Measurements from ENCODE around the gene MKLN1. TPM values are rescaled to one million over a fixed set of nuclear protein-coding genes. Genes with fewer than 3 reads are reported as not detected.
A peak's percentile ranks its signal among the peaks of the same experiment; 100 is the strongest.

Gene MKLN1
- total and polyA plus RNA-seq, 2 of the 13 experiments (the other 11 are each of a cell fraction or from before 2014, with no cell fraction given) = 33.6 to 43.5 TPM

GRCh38 chr7:131480384-131481315 is 153.0 kb downstream of the MKLN1 start (continued):
- TF ChIP-seq, protein P1, sequence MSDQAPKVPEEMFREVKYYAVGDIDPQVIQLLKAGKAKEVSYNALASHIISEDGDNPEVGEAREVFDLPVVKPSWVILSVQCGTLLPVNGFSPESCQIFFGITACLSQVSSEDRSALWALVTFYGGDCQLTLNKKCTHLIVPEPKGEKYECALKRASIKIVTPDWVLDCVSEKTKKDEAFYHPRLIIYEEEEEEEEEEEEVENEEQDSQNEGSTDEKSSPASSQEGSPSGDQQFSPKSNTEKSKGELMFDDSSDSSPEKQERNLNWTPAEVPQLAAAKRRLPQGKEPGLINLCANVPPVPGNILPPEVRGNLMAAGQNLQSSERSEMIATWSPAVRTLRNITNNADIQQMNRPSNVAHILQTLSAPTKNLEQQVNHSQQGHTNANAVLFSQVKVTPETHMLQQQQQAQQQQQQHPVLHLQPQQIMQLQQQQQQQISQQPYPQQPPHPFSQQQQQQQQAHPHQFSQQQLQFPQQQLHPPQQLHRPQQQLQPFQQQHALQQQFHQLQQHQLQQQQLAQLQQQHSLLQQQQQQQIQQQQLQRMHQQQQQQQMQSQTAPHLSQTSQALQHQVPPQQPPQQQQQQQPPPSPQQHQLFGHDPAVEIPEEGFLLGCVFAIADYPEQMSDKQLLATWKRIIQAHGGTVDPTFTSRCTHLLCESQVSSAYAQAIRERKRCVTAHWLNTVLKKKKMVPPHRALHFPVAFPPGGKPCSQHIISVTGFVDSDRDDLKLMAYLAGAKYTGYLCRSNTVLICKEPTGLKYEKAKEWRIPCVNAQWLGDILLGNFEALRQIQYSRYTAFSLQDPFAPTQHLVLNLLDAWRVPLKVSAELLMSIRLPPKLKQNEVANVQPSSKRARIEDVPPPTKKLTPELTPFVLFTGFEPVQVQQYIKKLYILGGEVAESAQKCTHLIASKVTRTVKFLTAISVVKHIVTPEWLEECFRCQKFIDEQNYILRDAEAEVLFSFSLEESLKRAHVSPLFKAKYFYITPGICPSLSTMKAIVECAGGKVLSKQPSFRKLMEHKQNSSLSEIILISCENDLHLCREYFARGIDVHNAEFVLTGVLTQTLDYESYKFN (CRISPR knock-in tag; conservative IDR thresholded peaks at IDR 0.05) = 0 out of 2 replicates have a peak, but pooled peaks have one; percentile 23
- TF ChIP-seq ZBTB20 (CRISPR knock-in tag; IDR thresholded peaks at IDR 0.05; ENCODE audit: borderline replicate concordance, low read depth) (no peak), ZNF577 (CRISPR knock-in tag; IDR thresholded peaks at IDR 0.05; ENCODE audit: borderline replicate concordance, low read depth) (no peak), ZNF564 (CRISPR knock-in tag; IDR thresholded peaks at IDR 0.05) (no peak), HOMEZ (CRISPR knock-in tag; IDR thresholded peaks at IDR 0.05; ENCODE audit: low read depth) (peak; percentile 39; the same call in 1 of the 2 replicates), ZNF337 (CRISPR knock-in tag; IDR thresholded peaks at IDR 0.05; ENCODE audit: borderline replicate concordance, low read depth) (no peak)
- TF ChIP-seq, protein P2, sequence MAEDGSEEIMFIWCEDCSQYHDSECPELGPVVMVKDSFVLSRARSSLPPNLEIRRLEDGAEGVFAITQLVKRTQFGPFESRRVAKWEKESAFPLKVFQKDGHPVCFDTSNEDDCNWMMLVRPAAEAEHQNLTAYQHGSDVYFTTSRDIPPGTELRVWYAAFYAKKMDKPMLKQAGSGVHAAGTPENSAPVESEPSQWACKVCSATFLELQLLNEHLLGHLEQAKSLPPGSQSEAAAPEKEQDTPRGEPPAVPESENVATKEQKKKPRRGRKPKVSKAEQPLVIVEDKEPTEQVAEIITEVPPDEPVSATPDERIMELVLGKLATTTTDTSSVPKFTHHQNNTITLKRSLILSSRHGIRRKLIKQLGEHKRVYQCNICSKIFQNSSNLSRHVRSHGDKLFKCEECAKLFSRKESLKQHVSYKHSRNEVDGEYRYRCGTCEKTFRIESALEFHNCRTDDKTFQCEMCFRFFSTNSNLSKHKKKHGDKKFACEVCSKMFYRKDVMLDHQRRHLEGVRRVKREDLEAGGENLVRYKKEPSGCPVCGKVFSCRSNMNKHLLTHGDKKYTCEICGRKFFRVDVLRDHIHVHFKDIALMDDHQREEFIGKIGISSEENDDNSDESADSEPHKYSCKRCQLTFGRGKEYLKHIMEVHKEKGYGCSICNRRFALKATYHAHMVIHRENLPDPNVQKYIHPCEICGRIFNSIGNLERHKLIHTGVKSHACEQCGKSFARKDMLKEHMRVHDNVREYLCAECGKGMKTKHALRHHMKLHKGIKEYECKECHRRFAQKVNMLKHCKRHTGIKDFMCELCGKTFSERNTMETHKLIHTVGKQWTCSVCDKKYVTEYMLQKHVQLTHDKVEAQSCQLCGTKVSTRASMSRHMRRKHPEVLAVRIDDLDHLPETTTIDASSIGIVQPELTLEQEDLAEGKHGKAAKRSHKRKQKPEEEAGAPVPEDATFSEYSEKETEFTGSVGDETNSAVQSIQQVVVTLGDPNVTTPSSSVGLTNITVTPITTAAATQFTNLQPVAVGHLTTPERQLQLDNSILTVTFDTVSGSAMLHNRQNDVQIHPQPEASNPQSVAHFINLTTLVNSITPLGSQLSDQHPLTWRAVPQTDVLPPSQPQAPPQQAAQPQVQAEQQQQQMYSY (CRISPR knock-in tag; IDR thresholded peaks at IDR 0.05) = peak; percentile 84
- TF ChIP-seq, protein P3, sequence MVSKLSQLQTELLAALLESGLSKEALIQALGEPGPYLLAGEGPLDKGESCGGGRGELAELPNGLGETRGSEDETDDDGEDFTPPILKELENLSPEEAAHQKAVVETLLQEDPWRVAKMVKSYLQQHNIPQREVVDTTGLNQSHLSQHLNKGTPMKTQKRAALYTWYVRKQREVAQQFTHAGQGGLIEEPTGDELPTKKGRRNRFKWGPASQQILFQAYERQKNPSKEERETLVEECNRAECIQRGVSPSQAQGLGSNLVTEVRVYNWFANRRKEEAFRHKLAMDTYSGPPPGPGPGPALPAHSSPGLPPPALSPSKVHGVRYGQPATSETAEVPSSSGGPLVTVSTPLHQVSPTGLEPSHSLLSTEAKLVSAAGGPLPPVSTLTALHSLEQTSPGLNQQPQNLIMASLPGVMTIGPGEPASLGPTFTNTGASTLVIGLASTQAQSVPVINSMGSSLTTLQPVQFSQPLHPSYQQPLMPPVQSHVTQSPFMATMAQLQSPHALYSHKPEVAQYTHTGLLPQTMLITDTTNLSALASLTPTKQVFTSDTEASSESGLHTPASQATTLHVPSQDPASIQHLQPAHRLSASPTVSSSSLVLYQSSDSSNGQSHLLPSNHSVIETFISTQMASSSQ (IDR thresholded peaks at IDR 0.05; ENCODE audit: low read depth) = peak; percentile 77
- TF ChIP-seq, protein P3 (CRISPR knock-in tag; IDR thresholded peaks at IDR 0.05; ENCODE audit: borderline replicate concordance) = peak; percentile 78; the same call in 1 of the 2 replicates

Measured in HepG2 (cell line).